Measurements from ENCODE around the gene ZNF669.
"Not testable (repeated sequence)": the region's sequence is repeated elsewhere in the genome, so short reads cannot be mapped to it uniquely, and the experiment has no call there.

ZNF669 gene

DNA sequence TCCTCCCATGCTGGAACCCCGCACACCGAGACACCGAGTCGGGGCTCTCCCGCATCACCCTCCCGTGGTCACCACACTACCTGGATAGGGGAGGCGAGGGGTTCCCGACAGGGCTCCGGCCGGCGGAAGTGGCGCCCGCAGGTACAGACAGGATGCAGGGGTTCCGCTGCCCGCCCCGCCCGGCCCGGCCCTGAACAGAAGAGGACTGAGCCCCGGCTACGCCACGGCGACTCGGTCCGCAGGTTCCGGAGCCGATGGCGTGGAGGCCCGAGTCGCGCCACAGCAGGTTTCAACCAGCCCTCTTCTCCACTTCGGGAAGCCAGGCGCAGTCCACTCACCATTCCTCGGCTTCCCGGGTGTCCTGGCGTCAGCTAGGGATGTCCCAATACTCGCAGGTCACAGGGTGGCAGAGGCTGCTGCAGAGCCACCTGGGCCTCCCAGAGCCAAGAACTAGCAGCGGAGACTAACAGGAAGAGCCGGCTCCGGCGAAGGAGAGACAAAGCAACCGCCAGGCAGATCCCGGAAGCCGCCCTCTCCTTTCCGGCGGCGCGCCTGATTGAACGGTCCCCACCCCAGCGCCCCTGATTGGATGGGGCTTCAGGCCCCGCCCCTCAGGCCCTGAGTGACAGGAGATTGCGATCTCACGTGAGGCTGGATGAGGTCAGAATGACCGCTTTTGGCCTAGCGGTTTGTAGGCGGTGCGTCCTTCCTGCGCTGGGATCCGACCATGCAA, at the start of gene ZNF669:
ZNF669 (minus strand) TSS at position 498 of the 733 bp plus-strand sequence; CDS start at position 341, 157 bp downstream.
- peak; percentile 98 to 99 for DNase-seq

DNA sequence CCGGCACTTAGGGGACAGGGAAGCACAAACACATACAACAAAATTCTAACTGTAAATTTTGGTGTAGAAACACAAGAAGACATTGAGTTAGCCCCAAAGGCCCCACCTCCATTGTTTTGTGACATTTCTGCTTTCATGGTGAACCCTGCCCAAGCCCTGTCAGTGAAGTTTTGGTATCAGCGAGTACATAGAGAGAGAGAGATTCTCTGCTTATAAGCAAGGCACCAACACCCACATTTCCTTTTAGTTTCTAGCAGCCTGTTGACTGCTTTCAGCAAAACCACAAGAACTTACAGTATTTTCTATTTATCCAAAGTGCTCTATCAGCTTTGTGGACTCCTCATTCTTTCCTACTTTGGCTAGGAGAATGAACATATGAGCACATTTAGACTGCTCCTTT, 43.6 kb upstream of the ZNF669 start:
- no peak for DNase-seq

DNA sequence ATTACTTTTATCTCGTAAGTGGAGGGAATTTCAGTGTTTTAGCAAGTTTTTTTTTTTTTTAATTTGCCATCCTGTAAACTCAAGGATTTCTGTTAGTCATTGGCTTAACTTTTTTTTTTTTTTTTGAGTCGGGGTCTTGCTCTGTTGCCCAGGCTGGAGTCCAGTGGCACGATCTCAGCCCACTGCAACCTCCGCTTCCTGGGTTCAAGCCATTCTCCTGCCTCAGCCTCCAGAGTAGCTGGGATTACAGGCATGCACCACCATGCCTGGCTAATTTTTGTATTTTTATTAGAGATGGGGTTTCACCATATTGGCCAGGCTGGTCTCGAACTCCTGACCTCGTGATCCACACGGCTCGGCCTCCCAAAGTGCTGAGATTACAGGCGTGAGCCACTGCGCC, 43.0 kb upstream of the ZNF669 start:
- not testable (repeated sequence) for DNase-seq

DNA sequence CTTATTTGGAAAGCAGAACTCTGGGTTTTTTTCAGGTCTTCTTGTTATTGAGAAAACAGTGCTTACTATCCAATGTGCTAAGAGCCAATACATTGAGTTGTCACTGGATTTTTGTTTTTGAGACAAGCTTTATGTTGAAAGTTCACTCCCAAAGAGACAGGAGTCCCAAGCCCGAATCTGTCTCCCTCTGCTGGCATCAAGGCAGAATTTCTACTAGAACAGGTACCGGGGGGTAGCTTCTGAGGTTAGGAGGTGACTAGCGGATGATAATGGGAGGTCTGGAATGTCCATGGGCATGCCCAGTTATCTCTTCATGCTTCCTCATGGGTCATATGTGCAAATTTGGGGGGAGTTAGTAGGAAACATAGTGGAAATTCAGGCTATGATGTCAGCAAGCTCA, 42.5 kb upstream of the ZNF669 start:
- DNase-seq = no peak

DNA sequence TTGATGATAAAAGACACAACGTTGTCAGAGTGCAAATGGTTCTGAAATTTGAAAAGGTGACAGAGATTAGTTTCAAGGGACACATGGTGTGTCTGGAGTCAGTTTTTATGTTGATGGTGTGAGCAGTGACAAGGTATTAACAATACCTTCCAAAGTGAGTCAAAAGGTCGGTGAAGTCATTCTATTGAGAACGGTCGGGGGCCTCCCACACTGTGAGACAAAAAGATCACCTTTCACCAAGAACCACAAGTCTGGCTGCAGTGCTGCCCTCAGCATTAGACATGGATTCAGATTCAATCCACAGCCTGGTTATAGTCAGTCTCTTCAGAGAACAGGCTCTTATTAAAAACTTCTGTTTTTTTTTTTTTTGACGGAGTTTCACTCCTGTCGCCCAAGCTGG, 41.1 kb upstream of the ZNF669 start:
- no peak for DNase-seq

DNA sequence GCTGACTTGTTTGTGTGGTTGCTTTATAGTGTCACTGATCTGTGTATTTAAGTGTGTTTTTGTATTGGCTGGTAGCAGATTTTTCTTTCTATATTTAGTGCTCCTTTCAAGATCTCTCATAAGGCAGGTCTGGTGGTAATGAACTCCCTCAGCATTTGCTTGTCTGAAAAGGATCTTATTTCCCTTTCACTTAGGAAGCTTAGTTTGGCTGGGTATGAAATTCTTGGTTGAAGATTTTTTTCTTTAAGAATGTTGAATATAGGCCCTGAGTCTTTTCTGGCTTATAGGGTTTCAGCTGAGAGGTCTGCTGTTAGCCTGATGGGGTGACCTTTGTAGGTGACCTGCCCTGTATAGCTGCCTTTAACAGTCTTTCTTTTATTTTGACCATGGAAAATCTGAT, 35.4 kb upstream of the ZNF669 start:
- DNase-seq = not testable (repeated sequence)

DNA sequence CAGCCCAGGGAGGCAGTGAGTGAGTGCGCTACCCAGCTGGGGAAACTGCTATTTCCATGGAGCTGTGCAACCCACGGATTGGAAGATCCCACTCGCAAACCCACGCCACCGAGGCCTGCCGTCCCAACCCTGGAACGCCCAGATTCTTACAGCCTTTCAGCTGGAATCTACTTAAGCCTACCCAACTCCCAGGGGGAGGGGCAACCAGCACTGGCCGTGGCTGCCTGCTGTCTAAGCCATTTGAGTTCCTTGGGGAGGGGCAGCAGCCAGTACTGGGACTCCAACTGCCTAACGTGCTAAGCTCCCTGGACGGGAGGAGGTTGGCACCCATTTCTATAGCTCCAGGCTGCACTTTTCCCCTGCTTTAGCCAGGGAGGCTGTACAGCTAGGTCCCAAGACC, 27.1 kb upstream of the ZNF669 start:
- DNase-seq = no peak

DNA sequence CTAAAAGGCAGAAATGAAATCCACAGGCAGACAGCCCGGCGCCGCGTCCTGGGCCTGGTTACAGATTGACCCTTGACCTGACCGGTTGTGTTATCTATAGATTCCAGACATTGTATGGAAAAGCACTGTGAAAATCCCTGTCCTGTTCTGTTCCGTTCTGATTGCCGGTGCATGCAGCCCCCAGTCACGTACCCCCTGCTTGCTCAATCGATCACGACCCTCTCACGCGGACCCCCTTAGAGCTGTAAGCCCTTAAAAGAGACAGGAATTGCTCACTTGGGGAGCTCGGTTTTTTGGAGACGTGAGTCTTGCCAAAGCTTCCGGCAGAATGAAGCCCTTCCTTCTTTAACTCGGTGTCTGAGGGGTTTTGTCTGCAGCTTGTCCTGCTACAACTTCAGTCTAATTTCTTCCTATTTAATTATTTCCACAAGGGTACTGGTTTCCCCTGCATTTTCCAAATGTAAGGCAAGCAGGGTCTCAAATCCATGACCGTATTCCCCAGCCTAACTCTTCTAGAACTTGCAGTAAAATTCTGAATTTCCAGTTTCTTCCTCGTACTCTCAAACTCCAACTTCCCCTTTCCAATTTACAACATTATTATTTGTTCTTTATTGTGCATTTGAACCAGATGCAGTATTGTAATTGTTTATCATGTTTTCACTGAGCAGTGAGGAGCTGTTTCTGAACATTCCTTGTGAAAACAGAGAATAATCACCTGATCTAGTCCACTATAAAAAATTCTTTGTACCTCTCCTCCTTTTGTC, 23.5 kb upstream of the ZNF669 start:
- not testable (repeated sequence) for DNase-seq

DNA sequence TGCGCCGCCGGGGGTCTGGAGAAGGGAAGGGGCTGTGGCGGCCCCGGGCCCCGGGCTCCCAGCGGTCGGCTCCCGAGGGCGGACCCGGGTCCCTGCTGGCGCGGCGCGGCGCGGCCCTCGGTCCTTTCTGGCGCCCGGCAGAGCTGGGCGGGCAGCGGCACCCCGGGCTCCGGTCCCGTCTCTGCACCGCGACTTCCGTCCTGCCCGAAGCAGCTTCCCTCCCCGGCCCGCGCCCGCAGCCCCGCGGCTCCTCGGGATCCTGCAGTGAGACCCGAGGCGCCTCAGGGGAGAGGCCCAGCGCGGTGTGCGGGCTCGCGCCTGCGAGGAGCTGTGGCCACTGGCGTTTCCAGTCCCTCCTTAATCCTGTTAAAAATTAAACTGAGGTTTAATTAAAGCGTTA, 22.4 kb upstream of the ZNF669 start:
- not testable (repeated sequence) for DNase-seq

DNA sequence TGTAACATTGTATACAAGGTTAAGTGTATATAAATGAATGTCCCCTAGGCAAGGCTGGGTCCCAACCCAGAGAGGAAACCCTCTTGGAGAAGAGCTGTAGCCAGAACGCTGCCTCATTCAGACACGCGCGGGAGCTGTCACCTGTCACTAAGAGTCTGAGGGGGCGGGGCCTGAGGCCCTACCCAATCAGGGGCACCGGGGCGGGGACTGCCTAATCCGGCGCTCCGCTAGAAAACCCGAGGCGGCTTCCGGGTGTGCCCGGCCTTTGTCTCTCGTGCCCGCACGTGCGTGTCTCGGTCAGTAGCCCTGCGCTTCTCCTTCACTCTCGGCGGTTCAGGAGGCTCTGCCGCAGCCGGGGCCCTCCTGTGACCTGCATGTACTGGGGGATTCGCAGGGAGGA, 22.0 kb upstream of the ZNF669 start:
- DNase-seq = not testable (repeated sequence)

DNA sequence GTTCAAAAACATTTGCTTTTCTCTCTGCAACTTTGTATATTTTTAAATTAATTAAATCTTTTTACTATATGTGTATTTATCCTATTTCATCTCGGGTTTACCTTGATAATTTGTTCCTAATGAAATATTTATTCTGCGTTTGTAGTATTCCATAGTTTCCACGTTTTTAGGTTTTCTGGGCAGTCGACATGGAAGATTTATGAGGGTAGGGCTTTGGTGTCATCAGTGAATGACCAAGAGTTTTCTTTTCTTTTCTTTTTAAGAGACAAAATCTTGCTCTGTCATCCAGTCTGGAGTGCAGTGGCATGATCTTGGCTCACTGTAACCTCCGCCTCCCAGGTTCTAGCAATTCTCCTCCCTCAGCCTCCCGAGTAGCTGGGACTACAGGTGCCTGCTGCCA, 17.2 kb upstream of the ZNF669 start:
- DNase-seq = no peak

DNA sequence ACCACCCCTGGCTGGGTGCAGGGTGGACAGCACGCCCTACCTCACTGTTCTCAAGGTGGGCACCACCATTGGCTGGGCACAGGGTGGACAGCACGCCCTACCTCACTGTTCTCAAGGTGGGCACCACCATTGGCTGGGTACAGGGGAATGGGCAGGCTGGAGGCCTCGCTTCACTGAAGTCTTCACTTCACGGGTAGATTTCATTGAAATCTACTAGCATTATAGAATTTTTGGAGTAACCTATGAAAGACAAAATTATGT, 16.2 kb upstream of the ZNF669 start:
- DNase-seq = not testable (repeated sequence)

DNA sequence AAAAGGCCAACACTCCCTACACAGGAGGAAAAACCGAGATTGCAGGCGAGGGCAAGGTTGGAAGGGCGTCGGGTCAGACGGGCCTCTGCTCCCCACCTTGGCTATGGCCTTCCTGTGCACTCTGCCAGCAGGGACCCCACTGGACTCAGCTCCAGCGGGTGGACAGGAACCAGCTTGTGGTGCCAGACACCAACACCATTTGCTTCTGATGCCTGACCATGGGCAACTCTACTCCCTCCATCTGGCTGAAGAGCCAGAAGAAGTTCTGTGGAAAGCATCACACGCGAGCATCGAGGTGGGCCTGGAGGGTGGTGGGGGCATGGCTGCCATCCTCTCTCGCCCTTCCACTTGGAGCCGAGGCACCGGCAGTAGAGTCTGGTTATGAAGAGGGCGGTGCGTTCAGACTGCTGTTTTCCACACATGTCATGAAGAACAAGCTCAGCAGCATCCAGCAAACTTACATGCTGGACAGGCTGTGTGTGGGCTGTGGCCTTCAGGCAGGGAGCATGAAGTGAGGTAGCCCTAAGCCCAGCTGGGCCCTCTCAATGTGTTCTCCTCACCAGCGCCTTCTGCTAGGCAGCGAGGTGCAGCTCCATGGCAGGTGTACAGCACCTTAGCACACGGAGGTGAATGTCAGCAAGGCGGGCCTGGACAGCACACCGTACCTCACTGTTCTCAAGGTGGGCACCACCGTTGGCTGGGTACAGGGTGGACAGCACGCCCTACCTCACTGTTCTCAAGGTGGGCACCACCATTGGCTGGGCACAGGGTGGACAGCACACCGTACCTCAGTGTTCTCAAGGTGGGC, 15.6 kb upstream of the ZNF669 start:
- no peak for DNase-seq

DNA sequence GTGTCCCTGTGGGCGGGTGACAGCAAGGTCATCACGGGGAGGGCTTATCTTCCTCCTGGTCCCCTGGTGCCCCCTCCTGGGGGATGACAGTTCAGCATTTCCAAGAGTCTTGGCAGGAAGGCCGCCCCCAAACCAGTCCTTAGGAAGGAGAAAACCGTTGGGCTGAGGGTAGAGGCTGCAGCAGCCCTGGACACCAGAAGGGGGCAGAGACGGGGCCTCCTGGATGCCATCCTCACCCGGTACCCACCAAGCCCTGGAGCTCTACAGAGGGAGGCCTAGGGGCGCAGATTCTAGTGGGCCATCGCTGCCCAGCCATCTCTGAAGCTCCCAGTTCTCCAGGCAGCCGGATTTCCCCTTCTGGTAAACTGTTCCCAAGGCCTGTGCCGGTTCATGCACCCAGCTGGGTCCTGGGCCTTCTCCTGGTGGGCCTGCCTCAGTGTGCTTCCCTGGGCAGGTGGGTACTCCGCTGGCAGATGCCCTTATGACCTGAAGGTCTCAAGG, 14.8 kb upstream of the ZNF669 start:
- peak; percentile 16 to 24 for DNase-seq

DNA sequence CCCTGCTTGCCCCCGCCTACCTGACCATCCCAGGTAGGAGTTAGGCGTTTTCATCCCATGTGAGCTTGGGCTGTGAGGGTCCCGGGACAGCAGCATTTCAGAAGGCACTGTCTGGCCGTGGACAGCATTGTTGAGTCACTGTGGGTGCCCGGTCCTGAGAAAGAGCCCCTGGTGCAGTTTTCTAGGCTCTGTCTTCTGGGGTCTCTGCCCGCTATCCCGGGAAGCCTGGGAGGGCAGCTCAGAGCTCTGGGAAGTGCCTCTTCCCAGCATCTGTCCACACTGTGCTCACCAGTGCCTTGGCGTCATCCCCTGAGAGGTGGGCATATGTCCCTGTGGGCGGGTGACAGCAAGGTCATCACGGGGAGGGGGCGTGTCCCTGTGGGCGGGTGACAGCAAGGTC, 11.4 kb upstream of the ZNF669 start:
- no peak for DNase-seq

DNA sequence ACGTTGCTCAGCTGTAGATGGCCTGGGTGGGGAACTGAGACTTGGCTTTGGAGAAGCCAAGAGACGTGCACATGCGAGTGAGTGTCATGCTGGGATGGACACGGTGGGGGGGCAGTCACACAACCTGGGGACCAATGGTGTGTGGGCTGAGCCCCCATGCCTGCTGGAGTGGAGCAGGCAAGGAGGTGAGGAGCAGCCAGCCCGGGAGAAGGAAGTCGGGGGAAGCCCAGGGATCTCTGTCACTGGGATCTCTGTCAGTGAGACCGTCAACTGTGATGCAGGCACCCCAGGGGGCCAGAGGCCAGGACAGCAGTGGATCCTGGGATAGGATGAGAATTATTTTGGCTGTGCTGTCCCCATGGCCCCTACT, 11.0 kb upstream of the ZNF669 start:
- no peak for DNase-seq

DNA sequence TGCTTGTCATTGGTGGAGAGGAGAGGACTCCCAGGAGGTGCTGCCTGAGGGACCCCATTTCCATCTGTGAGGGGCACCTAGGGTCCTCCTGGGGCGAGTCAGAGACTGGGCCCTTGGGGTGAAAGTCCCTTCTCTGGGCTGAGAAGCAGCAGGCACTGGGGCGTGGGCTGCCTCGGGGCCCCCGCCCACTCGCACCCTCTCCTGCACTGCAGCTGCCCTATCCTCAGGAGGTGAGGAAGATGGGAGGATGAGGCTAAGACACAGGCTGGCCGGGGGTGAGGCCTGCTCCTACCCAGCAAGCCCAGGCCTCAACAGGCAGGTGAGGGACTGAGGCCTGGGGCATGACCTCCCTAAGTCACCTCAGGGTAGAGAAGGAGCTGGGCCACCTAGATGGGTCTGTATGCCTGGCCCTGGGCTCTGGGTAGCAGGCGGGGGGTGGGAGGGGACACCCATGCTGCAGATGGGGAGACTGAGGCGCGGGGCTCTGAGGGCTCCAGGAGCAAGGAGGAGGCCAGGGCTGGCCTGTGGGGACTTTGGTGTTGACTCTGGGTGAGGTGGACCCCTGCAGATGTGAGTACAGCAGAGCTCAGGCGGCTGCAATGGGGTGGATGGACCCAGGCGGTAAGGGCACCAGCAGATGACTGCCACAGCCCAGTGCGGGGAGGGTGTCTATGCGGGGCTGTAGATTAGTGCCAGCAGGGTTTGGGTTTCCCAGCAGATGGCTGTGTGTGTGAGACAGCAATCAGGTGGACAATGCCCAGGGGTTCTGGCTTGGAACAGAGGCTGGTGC, 10.4 kb upstream of the ZNF669 start:
- no peak for DNase-seq

DNA sequence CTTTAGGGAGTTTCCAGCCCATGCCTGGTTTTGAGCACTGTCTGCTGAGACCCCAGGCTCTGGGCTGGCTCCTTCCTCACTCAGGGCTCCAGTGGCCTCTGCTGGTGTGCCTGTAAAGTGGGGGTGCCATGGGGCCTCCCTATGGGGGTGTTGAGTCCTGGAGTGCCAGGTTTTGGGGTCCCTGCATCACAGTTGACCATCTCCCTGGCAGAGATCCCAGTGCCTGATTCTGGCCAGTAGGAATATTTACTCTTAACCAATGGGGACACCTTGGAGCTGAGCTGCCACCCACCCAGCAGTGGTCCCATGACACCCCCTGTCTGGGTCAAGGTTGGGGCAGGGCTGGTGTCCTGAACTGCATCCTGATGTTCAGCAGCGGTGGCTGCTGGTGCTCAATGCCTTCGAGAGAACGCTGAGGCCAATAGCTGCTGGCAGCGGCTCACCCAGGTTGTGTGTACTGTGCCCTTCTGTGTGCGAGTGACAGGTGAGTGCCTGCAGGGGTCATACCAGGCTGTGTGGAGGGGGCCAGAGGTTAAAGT, 9.6 kb upstream of the ZNF669 start:
- DNase-seq = no peak

DNA sequence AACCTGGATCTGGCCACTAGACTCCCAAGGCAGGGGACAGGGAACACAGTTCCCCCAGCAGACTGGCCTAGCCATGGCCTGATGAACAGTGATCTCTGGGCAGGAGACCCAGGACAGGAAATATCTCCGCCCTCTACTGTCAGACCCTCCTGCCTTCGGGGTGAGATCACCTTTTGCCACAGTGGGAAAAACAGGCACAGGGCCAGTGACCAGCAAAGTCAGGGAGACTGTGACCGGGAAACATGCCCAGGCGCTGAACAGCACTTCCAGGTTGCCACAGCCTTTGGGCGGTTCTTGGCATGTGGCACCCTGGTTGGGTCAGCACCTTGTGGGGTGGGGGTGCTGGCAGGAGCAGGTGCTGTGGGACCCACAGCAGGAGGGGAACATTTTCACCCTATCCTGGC, 8.9 kb upstream of the ZNF669 start:
- DNase-seq = no peak

DNA sequence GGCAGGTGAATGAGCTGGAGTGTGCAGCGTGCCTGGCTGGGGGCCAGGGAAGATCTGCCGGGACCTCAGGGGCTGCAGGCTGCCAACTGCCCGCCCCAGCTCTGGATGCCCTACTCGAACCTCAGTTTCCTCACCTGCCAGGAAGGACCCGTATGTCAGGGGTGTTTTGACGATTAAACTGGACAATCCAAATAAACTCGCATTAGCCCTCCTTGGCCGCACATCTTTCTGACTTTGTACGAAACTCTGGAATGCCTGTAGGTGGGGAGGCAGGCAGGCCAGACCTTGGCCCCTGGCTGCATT, 8.3 kb upstream of the ZNF669 start:
- no peak for DNase-seq

DNA sequence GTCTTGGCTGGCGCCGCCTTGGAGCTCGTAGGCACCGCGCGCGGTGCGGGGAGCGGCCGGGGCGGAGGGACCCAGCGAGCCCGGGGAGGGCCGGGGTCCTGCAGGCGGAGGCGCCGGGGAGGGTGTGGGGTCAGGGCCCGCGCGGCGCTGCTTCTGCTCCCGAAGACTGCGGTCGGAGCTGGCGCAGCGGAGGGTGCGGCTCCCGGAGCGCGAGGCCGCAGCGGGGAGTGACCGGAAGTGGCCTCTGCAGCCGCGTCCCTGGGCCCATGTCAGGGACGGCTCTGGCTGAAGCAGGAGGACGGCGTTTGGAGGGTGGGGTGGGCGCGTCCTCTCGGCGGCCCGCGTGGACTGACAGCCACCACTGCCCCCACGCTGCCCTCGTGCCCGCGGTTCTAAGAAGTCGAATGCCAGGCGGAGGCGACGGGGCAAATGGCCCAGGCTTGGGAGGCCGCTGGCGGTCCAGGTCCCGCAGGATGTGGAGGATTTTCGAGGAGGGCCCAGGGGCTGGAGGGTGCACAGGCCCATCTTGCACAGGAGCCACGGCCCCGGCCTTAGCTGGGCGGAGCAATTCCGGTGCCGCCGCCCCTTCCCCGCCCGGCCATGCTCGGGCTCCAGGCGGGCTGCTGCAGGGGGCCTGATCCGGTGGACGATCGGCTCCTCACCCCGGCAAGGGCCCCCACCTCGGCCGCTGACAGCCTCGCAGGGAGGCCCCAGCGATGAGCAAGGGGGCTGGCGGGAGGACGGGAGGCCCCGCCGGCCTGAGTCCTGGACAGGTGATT, 7.7 kb upstream of the ZNF669 start:
- DNase-seq = peak in 1 of 2 experiments; percentile 35

DNA sequence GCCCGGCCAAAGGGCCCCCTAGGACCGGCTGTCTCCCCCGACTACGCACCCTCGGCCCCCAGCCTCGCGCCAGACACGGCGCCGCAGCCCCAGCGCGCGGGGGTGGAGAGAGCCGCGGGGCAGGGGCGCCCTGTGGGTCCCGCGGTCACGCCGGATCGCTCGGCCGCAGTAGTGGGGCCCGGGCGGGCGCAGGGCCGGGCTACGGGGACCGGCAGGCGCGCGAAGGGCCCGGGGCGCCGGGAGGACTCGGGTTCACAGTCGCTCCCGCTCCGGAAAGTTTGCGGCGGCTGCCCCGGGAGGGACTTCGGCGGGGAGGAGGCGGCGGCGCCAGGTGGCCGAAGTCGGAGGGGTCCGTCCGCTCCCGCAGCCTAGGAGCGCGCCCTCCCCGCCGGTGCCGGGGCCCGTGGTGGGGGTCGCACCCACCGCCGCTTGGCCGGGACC, 7.1 kb upstream of the ZNF669 start:
- DNase-seq = no peak
